ENCODE data around the gene PLPPR4. TPM values are rescaled to one million over a fixed set of nuclear protein-coding genes. Genes with fewer than 3 reads are reported as not detected.

Gene PLPPR4
- total RNA-seq, 1 experiment from 2014 or later: not detected

DNA sequence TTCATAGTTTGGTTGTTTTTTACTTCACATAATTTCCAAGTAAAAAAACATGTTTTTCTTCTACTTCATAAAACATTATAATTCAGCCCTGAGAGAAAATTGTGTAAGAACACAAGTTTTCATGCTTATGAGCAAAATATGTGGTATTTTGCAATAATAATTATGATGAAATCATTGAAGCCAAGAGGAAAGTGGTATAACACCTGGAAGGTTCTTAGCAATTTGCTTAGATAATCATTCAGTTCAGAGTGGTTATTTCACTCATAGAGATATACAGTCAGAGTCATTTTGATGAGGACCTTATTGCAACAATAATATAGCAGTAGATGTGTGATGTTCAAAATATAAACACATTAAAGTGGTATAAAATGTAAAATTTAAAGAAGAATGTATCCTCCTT, 94.5 kb downstream of the PLPPR4 start:
- no peaks in the 10 kb centered on the region for H3K9me3 Mint-ChIP-seq (ENCODE audit: unreplicated experiment)
- no peak for TF ChIP-seq CTCF (IDR thresholded peaks at IDR 0.05; ENCODE audit: unreplicated experiment)
- no peaks in the 10 kb centered on the region for H3K27me3 Mint-ChIP-seq (ENCODE audit: insufficient read depth, unreplicated experiment)
- DNase-seq (ENCODE audit: unreplicated experiment): peak; percentile 23
- no peaks in the 10 kb centered on the region for H3K36me3 Mint-ChIP-seq (ENCODE audit: insufficient read depth, unreplicated experiment)
- ChIA-PET CTCF (interaction anchor here (1.2 kb wide), 1 partner anchor 11 kb away, joined by 4 read pairs; no protein-coding TSS in a partner anchor), POLR2A (no interaction called here)
- H3K4me3 Mint-ChIP-seq (ENCODE audit: unreplicated experiment): no peak overlapping the region
- H3K27ac Mint-ChIP-seq (ENCODE audit: low read depth, unreplicated experiment): no peak overlapping the region
- peaks cover 9% of the 10 kb centered on the region for H3K4me1 Mint-ChIP-seq (ENCODE audit: insufficient read depth, unreplicated experiment)
- BruUV-seq (replicated peaks): no TSS peak
- intact Hi-C loops (cut with micrococcal nuclease): no loop called here
